Esophagus squamous epithelium (tissue), 5 donors: ENCODE results near the gene HSPA9. TPM values are rescaled to one million over a fixed set of nuclear protein-coding genes. Genes with fewer than 3 reads are reported as not detected.

Experiments used
- DNase-seq: peaks from one replicate; lab custom pipeline; 2025; lab: John Stamatoyannopoulos, UW
- H3K27ac ChIP-seq, 4 donors: fragments of 200-600 bp; sonication (generic); one replicate each; pipeline ENCODE4 v1.5.1; 2016 to 2019; ENCODE audit warnings: mild to moderate bottlenecking in 1 of 4
- H3K27me3 ChIP-seq, 4 donors: fragments of 200-600 bp; sonication (generic); 1 replicate in 3 of 4; 2 replicates in 1 of 4; pipeline versions ENCODE4 v1.5.1 to v1.6.0; 2017 to 2021; ENCODE audit warnings: antibody characterized with exemption in 1 of 4
- H3K36me3 ChIP-seq, 3 donors: fragments of 200-600 bp; sonication (generic); one replicate each; pipeline ENCODE4 v1.5.1; 2016 to 2019
- H3K4me1 ChIP-seq, 3 donors: fragments of 200-600 bp; sonication (generic); one replicate each; pipeline ENCODE4 v1.5.1; 2017 to 2019
- H3K4me3 ChIP-seq, 4 donors: fragments of 200-600 bp; sonication (generic); 1 replicate in 3 of 4; 2 replicates in 1 of 4; pipeline ENCODE4 v1.5.1; 2016 to 2019; ENCODE audit warnings: mild to moderate bottlenecking in 2 of 4, moderate library complexity in 1 of 4
- H3K9me3 ChIP-seq, 3 donors: fragments of 200-600 bp; sonication (generic); one replicate each; pipeline ENCODE4 v1.5.1; 2016 to 2019
- POLR2A ChIP-seq, 4 donors: fragments of 450-650 bp; IDR thresholded peaks; one replicate each; pipeline ENCODE4 v1.6.1; 2017; ENCODE audit warnings: antibody characterized with exemption in 4 of 4, mild to moderate bottlenecking in 4 of 4, moderate library complexity in 3 of 4
- WGBS, 2 donors: methylation state at CpG; one replicate each; pipeline ENCODE4 v1.1.5; 2018; 5-methylcytosine and 5-hydroxymethylcytosine counted together
- intact Hi-C: fragments of 100-400 bp; cut with DNase I; formaldehyde crosslinking; loops from one replicate; pipeline ENCODE4 v1.15.0; 2022
- total RNA-seq, 4 donors: library from RNA; depleted of rRNA; stranded (reverse); fragments of >200 nt; gene quantifications; one replicate each; pipeline ENCODE4 v1.1.0, GENCODE V29; 2016
- TF ChIP-seq, protein P1 (sequence below), 6 experiments: fragments of 450-650 bp in 4 of 6; fragments of 200-600 bp in 2 of 6; sonication (generic) in 2 of 6; IDR thresholded peaks; one replicate each; pipeline ENCODE4 v1.5.1; 2016 to 2019; ENCODE audit warnings: antibody characterized with exemption in 6 of 6, mild to moderate bottlenecking in 4 of 6, moderate library complexity in 4 of 6
- donor health status: DM: yes; HTN: yes; CAD: no.

The HSPA9 gene
- total RNA-seq, 4 donors from 2014 or later = 185 to 354 (median 279) TPM

- H3K4me3 ChIP-seq = no peak overlapping the region
- TF ChIP-seq POLR2A (IDR thresholded peaks at IDR 0.05) = no peak
- TF ChIP-seq, protein P1, sequence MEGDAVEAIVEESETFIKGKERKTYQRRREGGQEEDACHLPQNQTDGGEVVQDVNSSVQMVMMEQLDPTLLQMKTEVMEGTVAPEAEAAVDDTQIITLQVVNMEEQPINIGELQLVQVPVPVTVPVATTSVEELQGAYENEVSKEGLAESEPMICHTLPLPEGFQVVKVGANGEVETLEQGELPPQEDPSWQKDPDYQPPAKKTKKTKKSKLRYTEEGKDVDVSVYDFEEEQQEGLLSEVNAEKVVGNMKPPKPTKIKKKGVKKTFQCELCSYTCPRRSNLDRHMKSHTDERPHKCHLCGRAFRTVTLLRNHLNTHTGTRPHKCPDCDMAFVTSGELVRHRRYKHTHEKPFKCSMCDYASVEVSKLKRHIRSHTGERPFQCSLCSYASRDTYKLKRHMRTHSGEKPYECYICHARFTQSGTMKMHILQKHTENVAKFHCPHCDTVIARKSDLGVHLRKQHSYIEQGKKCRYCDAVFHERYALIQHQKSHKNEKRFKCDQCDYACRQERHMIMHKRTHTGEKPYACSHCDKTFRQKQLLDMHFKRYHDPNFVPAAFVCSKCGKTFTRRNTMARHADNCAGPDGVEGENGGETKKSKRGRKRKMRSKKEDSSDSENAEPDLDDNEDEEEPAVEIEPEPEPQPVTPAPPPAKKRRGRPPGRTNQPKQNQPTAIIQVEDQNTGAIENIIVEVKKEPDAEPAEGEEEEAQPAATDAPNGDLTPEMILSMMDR (IDR thresholded peaks at IDR 0.05) = no peak
- H3K9me3 ChIP-seq = no peaks in the 10 kb centered on the region
- H3K27me3 ChIP-seq = no peaks in the 10 kb centered on the region
- WGBS, 2 donors = 66 to 78% methylated on average over 3 of the region's 3 CpGs
- H3K27ac ChIP-seq = no peak overlapping the region
- H3K4me1 ChIP-seq = peaks cover 4 to 58% (median 6%) of the 10 kb centered on the region in 3 donors
- no peak for DNase-seq
- intact Hi-C loops = no loop called here
- H3K36me3 ChIP-seq = peaks cover 25 to 100% (median 59%) of the 10 kb centered on the region in 3 donors
Measured at GRCh38 chr5:138563340-138564118, 11.7 kb downstream of the HSPA9 start.

DNA sequence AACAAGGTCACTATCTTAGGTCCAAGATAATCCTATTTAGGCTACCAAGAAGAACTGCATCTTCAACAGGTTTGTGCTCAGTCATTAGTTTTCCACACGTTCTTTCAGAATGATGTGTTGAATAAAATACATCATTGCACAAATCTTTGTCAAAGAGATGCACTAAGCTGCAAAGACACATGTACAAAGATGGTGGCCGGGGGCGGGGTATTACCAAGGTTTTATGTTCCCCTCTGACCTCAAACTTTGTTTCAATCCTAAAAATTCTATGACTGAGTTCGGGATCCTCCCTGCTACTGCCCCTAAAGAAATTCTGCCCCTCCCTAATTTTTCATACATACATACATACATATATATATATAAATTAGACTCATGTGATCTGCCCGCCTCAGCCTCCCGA, 14.2 kb downstream of the HSPA9 start:
- TF ChIP-seq, protein P1 (IDR thresholded peaks at IDR 0.05) = no peak
- TF ChIP-seq POLR2A (IDR thresholded peaks at IDR 0.05) = no peak
- H3K27ac ChIP-seq = peak overlapping the region in 1 of 4 donors; percentile 66
- no peaks in the 10 kb centered on the region for H3K27me3 ChIP-seq
- no peak overlapping the region for H3K4me3 ChIP-seq
- H3K36me3 ChIP-seq = peaks cover 27 to 100% (median 55%) of the 10 kb centered on the region in 3 donors
- no peaks in the 10 kb centered on the region for H3K9me3 ChIP-seq
- WGBS, 2 donors = 85 to 86% methylated on average over 6 of the region's 6 CpGs
- peaks cover 0 to 38% (median 6%) of the 10 kb centered on the region in 3 donors for H3K4me1 ChIP-seq
- intact Hi-C loops = no loop called here
- no peak for DNase-seq

GRCh38 chr5:138559937-138560336, 15.3 kb downstream of the HSPA9 start:
- TF ChIP-seq, protein P1 (IDR thresholded peaks at IDR 0.05) = no peak
- no peak for DNase-seq
- intact Hi-C loops = no loop called here
- Histone ChIP-seq H3K9me3 (no peaks in the 10 kb centered on the region), H3K27ac (peak overlapping the region in 2 of 4 donors; percentile 48 to 66), H3K4me3 (no peak overlapping the region), H3K27me3 (no peaks in the 10 kb centered on the region), H3K36me3 (peaks cover 26 to 100% (median 59%) of the 10 kb centered on the region in 3 donors), H3K4me1 (peaks cover 0 to 38% (median 6%) of the 10 kb centered on the region in 3 donors)
- 57 to 65% methylated on average over 6 to 7 of the region's 7 CpGs for WGBS, 2 donors

DNA sequence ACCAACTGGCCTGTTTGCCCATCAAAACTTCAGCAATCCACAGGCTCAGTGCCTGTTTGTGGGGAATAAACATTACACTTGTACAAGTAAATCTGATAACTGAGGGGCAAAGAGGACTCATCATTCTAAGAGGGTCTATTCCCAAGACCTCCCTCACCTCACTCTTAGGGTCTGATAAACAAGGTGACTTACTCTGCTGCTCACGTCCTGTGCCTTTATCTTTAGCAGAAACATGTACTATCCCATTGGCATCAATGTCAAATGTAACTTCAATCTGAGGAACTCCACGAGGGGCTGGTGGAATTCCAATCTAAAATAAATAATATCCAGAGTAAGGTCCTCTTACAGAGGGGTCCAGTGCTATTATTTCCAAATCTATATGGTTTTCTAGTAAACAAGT, 17.5 kb downstream of the HSPA9 start:
- no peak for TF ChIP-seq POLR2A (IDR thresholded peaks at IDR 0.05)
- TF ChIP-seq, protein P1 (IDR thresholded peaks at IDR 0.05) = no peak
- 77 to 82% methylated on average over 2 of the region's 2 CpGs for WGBS, 2 donors
- H3K36me3 ChIP-seq = peaks cover 19 to 100% (median 48%) of the 10 kb centered on the region in 3 donors
- H3K27me3 ChIP-seq = no peaks in the 10 kb centered on the region
- H3K27ac ChIP-seq = no peak overlapping the region
- no peak for DNase-seq
- H3K4me1 ChIP-seq = peaks cover 0 to 27% (median 6%) of the 10 kb centered on the region in 3 donors
- intact Hi-C loops = no loop called here
- H3K4me3 ChIP-seq = no peak overlapping the region
- no peaks in the 10 kb centered on the region for H3K9me3 ChIP-seq

GRCh38 chr5:138554143-138554542, 21.1 kb downstream of the HSPA9 start:
- TF ChIP-seq POLR2A (IDR thresholded peaks at IDR 0.05) = no peak
- TF ChIP-seq, protein P1 (IDR thresholded peaks at IDR 0.05) = no peak
- Histone ChIP-seq H3K27ac (no peak overlapping the region), H3K27me3 (no peaks in the 10 kb centered on the region), H3K4me3 (no peak overlapping the region), H3K36me3 (peaks cover 19 to 65% (median 34%) of the 10 kb centered on the region in 3 donors), H3K4me1 (peaks cover 0 to 2% (median 0%) of the 10 kb centered on the region in 3 donors), H3K9me3 (no peaks in the 10 kb centered on the region)
- intact Hi-C loops = no loop called here
- no peak for DNase-seq
- WGBS, 2 donors = 88 to 89% methylated on average over 1 of the region's 1 CpG
